A549 (cell line): ENCODE measurements around the gene SMAD3.

Experiments
- BCL3 ChIP-seq: fragments of >200 bp; sonication (Bioruptor Twin); formaldehyde crosslinking; IDR thresholded peaks from 3 replicates; pipeline ENCODE4 v1.6.1; 2016
- CBX8 ChIP-seq: fragments of 200-600 bp; sonication (generic); IDR thresholded peaks from 2 replicates; pipeline ENCODE4 v1.6.1; 2016
- CTCF ChIP-seq: fragments of >200 bp; sonication (Bioruptor Twin); formaldehyde crosslinking; IDR thresholded peaks from 3 replicates; pipeline ENCODE4 v1.5.1; 2016
- EP300 ChIP-seq, 2 experiments: fragments of >200 bp; sonication (Bioruptor Twin); formaldehyde crosslinking; IDR thresholded peaks; 2 replicates in 1 of 2; 3 replicates in 1 of 2; pipeline ENCODE4 v1.6.1; 2016 to 2017
- ESRRA ChIP-seq: fragments of 150-350 bp; IDR thresholded peaks from 2 replicates; pipeline ENCODE4 v1.6.1; 2014; ENCODE audit warnings: mild to moderate bottlenecking, low read length, borderline replicate concordance
- SMC3 ChIP-seq: fragments of >200 bp; sonication (Bioruptor Twin); formaldehyde crosslinking; IDR thresholded peaks from 3 replicates; pipeline ENCODE4 v1.6.1; 2018; ENCODE audit warnings: inconsistent platforms
- SREBF2 ChIP-seq: fragments of 450-650 bp; IDR thresholded peaks from 2 replicates; pipeline ENCODE4 v1.6.1; 2014; ENCODE audit warnings: mild to moderate bottlenecking, moderate library complexity
- TP53 ChIP-seq: fragments of 250-450 bp; sonication (Bioruptor Pico); IDR thresholded peaks from 2 replicates; pipeline ENCODE4 v1.5.0; 2021; ENCODE audit warnings: mild to moderate bottlenecking, moderate library complexity
- TF ChIP-seq, protein P1 (sequence below): IDR thresholded peaks from 2 replicates; pipeline ENCODE4 v1.6.1; 2012

- TF ChIP-seq, protein P1, sequence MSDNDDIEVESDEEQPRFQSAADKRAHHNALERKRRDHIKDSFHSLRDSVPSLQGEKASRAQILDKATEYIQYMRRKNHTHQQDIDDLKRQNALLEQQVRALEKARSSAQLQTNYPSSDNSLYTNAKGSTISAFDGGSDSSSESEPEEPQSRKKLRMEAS, result peak; percentile 46; the same call in 1 of the 2 replicates
- TF ChIP-seq CTCF (no peak), TP53 (CRISPR knock-in tag) (no peak), EP300 (IDR thresholded peaks at IDR 0.05) (no peak), SMC3 (no peak), SREBF2 (no peak), ESRRA (no peak), BCL3 (no peak), CBX8 (no peak)
These were observed 49.6 kb downstream of the SMAD3 start for GRCh38 chr15:67114846-67115585.
